H9 (cell line): ENCODE data around the gene HOXB8. TPM values are rescaled to one million over a fixed set of nuclear protein-coding genes. Genes with fewer than 3 reads are reported as not detected.

ENCODE experiments used
- DNase-seq: peaks from one replicate; pipeline ENCODE4 v3.0.0-alpha.2; 2017
- H2AFZ ChIP-seq: one replicate; pipeline ENCODE4 v1.6.1; 2013; ENCODE audit warnings: mild to moderate bottlenecking, low read length, control low read depth, moderate library complexity
- H2AK5ac ChIP-seq: 2 replicates; pipeline ENCODE4 v1.6.1; 2013; ENCODE audit warnings: low read length, control low read depth, mixed read lengths; ENCODE audit not compliant: insufficient read length
- H2BK120ac ChIP-seq: one replicate; pipeline ENCODE4 v1.6.1; 2013; ENCODE audit warnings: low read depth, mild to moderate bottlenecking, low read length, control low read depth, inconsistent platforms; ENCODE audit not compliant: poor library complexity, severe bottlenecking
- H2BK12ac ChIP-seq: 2 replicates; pipeline ENCODE4 v1.6.1; 2013; ENCODE audit warnings: low read length, control low read depth, mixed read lengths, low read depth; ENCODE audit not compliant: insufficient read length
- H2BK15ac ChIP-seq: 2 replicates; pipeline ENCODE4 v1.6.1; 2013; ENCODE audit warnings: low read depth, low read length, control low read depth
- H2BK20ac ChIP-seq: one replicate; pipeline ENCODE4 v1.6.1; 2013; ENCODE audit warnings: low read depth, mild to moderate bottlenecking, low read length, control low read depth, inconsistent platforms; ENCODE audit not compliant: poor library complexity, severe bottlenecking
- H2BK5ac ChIP-seq: 2 replicates; pipeline ENCODE4 v1.6.1; 2013; ENCODE audit warnings: low read length, control low read depth, mixed read lengths; ENCODE audit not compliant: insufficient read length
- H3K14ac ChIP-seq: 2 replicates; pipeline ENCODE4 v1.6.1; 2013; ENCODE audit warnings: low read length, control low read depth; ENCODE audit not compliant: insufficient read depth
- H3K18ac ChIP-seq: 2 replicates; pipeline ENCODE4 v1.6.1; 2013; ENCODE audit warnings: low read depth, mild to moderate bottlenecking, mixed read lengths, low read length, control low read depth; ENCODE audit not compliant: insufficient read length
- H3K23ac ChIP-seq: 2 replicates; pipeline ENCODE4 v1.6.1; 2013; ENCODE audit warnings: low read length, control low read depth, mixed read lengths, low read depth; ENCODE audit not compliant: insufficient read length
- H3K23me2 ChIP-seq: 2 replicates; pipeline ENCODE4 v1.6.1; 2013; ENCODE audit warnings: low read depth, mild to moderate bottlenecking, mixed read lengths, low read length, control low read depth; ENCODE audit not compliant: insufficient read length, poor library complexity, severe bottlenecking
- H3K27ac ChIP-seq: 2 replicates; pipeline ENCODE4 v1.5.1; 2013; ENCODE audit warnings: low read length, control low read depth, mixed read lengths, low read depth; ENCODE audit not compliant: insufficient read length
- H3K27me3 ChIP-seq: 2 replicates; pipeline ENCODE4 v1.6.1; 2013; ENCODE audit warnings: low read length, control low read depth, inconsistent platforms; ENCODE audit not compliant: insufficient read depth
- H3K4ac ChIP-seq: 2 replicates; pipeline ENCODE4 v1.6.1; 2013; ENCODE audit warnings: low read depth, mild to moderate bottlenecking, control low read depth, inconsistent platforms, low read length, moderate library complexity
- H3K4me1 ChIP-seq: 2 replicates; pipeline ENCODE4 v1.6.1; 2013; ENCODE audit warnings: low read length, control low read depth, inconsistent platforms; ENCODE audit not compliant: insufficient read depth
- H3K4me2 ChIP-seq: 2 replicates; pipeline ENCODE4 v1.6.1; 2013; ENCODE audit warnings: low read length, control low read depth, mixed read lengths; ENCODE audit not compliant: insufficient read length, insufficient read depth
- H3K56ac ChIP-seq: 2 replicates; pipeline ENCODE4 v1.6.1; 2013; ENCODE audit warnings: low read depth, mild to moderate bottlenecking, mixed read lengths, low read length, control low read depth; ENCODE audit not compliant: insufficient read length
- H3K79me1 ChIP-seq: 2 replicates; pipeline ENCODE4 v1.6.1; 2013; ENCODE audit warnings: low read depth, mild to moderate bottlenecking, moderate library complexity, low read length, control low read depth, inconsistent platforms; ENCODE audit not compliant: insufficient read depth, poor library complexity, severe bottlenecking
- H3K79me2 ChIP-seq: 2 replicates; pipeline ENCODE4 v1.6.1; 2013; ENCODE audit warnings: low read length, control low read depth, inconsistent platforms; ENCODE audit not compliant: insufficient read depth
- H3K9ac ChIP-seq: 2 replicates; pipeline ENCODE4 v1.6.1; 2013; ENCODE audit warnings: low read length, control low read depth, mixed read lengths; ENCODE audit not compliant: insufficient read length; ENCODE audit errors: extremely low read depth
- H3K9me3 ChIP-seq: one replicate; pipeline ENCODE4 v1.6.1; 2013; ENCODE audit warnings: low read depth, low read length, inconsistent platforms; ENCODE audit not compliant: control insufficient read depth
- H3T11ph ChIP-seq: one replicate; pipeline ENCODE4 v1.6.1; 2013; ENCODE audit warnings: mild to moderate bottlenecking, low read length, control low read depth, inconsistent platforms
- H4K20me1 ChIP-seq: one replicate; pipeline ENCODE4 v1.6.1; 2013; ENCODE audit not compliant: control insufficient read depth, insufficient read length, insufficient read depth
- H4K5ac ChIP-seq: 2 replicates; pipeline ENCODE4 v1.6.1; 2013; ENCODE audit warnings: low read depth, mild to moderate bottlenecking, mixed read lengths, low read length, control low read depth; ENCODE audit not compliant: insufficient read length
- H4K8ac ChIP-seq: replicated peaks from 2 replicates; pipeline ENCODE4 v1.6.1; 2013; ENCODE audit warnings: low read length, control low read depth, mixed read lengths, low read depth; ENCODE audit not compliant: insufficient read length
- H4K91ac ChIP-seq: 2 replicates; pipeline ENCODE4 v1.6.1; 2013; ENCODE audit warnings: low read depth, mild to moderate bottlenecking, moderate library complexity, mixed read lengths, low read length, control low read depth; ENCODE audit not compliant: insufficient read length
- H3K27ac Mint-ChIP-seq, 3 experiments: 2 replicates in 2 of 3; 3 replicates in 1 of 3; pipeline ENCODE4 v1.8.0; 2020 to 2021; ENCODE audit warnings: mixed read lengths in 3 of 3, mild to moderate bottlenecking in 1 of 3, moderate library complexity in 1 of 3
- H3K27me3 Mint-ChIP-seq: 2 replicates; pipeline ENCODE4 v1.8.0; 2021; ENCODE audit warnings: low read depth, mild to moderate bottlenecking, moderate library complexity, mixed read lengths
- H3K36me3 Mint-ChIP-seq, 3 experiments: 2 replicates in 2 of 3; 3 replicates in 1 of 3; pipeline ENCODE4 v1.8.0; 2020 to 2021; ENCODE audit warnings: low read depth in 3 of 3, mixed read lengths in 3 of 3; ENCODE audit not compliant: insufficient read depth in 1 of 3
- H3K4me1 Mint-ChIP-seq, 2 experiments: 2 replicates each; pipeline ENCODE4 v1.8.0; 2020; ENCODE audit warnings: mixed read lengths in 2 of 2
- H3K4me3 Mint-ChIP-seq, 2 experiments: 2 replicates in 1 of 2; 3 replicates in 1 of 2; pipeline ENCODE4 v1.8.0; 2020 to 2021; ENCODE audit warnings: mild to moderate bottlenecking in 2 of 2, mixed read lengths in 2 of 2, moderate library complexity in 1 of 2
- H3K9me3 Mint-ChIP-seq, 2 experiments: 2 replicates in 1 of 2; 3 replicates in 1 of 2; pipeline ENCODE4 v1.8.0; 2020; ENCODE audit warnings: mild to moderate bottlenecking in 2 of 2, mixed read lengths in 2 of 2, moderate library complexity in 1 of 2
- CTCF ChIP-seq: fragments of 200-600 bp; sonication (generic); conservative IDR thresholded peaks from 3 replicates; pipeline ENCODE4 v1.8.0; 2021; ENCODE audit warnings: antibody characterized with exemption, mild to moderate bottlenecking
- WGBS: extraction: QIAGEN DNeasy Blood & Tissue Kit; methylation state at CpG from one replicate; pipeline ENCODE4 v1.1.7; 2013; ENCODE audit warnings: missing lambda C conversion rate, low lambda C conversion rate, mixed read lengths; ENCODE audit not compliant: insufficient read length; ENCODE audit errors: extremely low coverage; 5-methylcytosine and 5-hydroxymethylcytosine counted together
- total RNA-seq: library from RNA; stranded (reverse); gene quantifications from 2 replicates; pipeline ENCODE4 v1.2.1, GENCODE V29; 2021

HOXB8 gene
- total RNA-seq, 1 experiment from 2014 or later: not detected

- peaks cover 99% of the 10 kb centered on the region for H3K27me3 ChIP-seq
- no peak within 1 kb of the TSS for H3K14ac ChIP-seq
- H3K79me2 ChIP-seq: no peaks in the 10 kb centered on the region
- no peak within 1 kb of the TSS for H2AK5ac ChIP-seq
- H4K20me1 ChIP-seq: no peaks in the 10 kb centered on the region
- no peak within 1 kb of the TSS for H2BK120ac ChIP-seq
- H4K91ac ChIP-seq: no peak within 1 kb of the TSS
- H3K18ac ChIP-seq: no peak within 1 kb of the TSS
- no peak within 1 kb of the TSS for H3K27ac ChIP-seq
- H2AFZ ChIP-seq: no peak within 1 kb of the TSS
- no peak within 1 kb of the TSS for H2BK12ac ChIP-seq
- no CpG with 5 or more reads among the region's 23 CpGs for WGBS
- no peak within 1 kb of the TSS for H2BK5ac ChIP-seq
- Mint-ChIP-seq H3K36me3 (no peaks in the 10 kb centered on the region), H3K27ac (no peak within 1 kb of the TSS), H3K4me3 (0 out of 5 replicates have a peak within 1 kb of the TSS, but pooled peaks of 1 of the 2 experiments have one; percentile 35), H3K27me3 (peaks cover 100% of the 10 kb centered on the region), H3K4me1 (peaks cover 11 to 26% of the 10 kb centered on the region in 2 experiments), H3K9me3 (peaks cover 6 to 7% of the 10 kb centered on the region in 2 experiments; a peak in 3 of 5 replicates)
- no peak for DNase-seq
- H3K4me2 ChIP-seq: no peak within 1 kb of the TSS
- no peak within 1 kb of the TSS for H4K8ac ChIP-seq
- no peak within 1 kb of the TSS for H2BK20ac ChIP-seq
- no peaks in the 10 kb centered on the region for H3K4me1 ChIP-seq
- peaks cover 3% of the 10 kb centered on the region for H3K23me2 ChIP-seq
- H3K4ac ChIP-seq: no peak within 1 kb of the TSS
- H3K23ac ChIP-seq: no peak within 1 kb of the TSS
- no peak for TF ChIP-seq CTCF
- no peaks in the 10 kb centered on the region for H3K9me3 ChIP-seq
- H3K56ac ChIP-seq: no peak within 1 kb of the TSS
- H2BK15ac ChIP-seq: no peak within 1 kb of the TSS
- H4K5ac ChIP-seq: no peak within 1 kb of the TSS
- H3K79me1 ChIP-seq: no peaks in the 10 kb centered on the region
- H3T11ph ChIP-seq: no peak within 1 kb of the TSS
- H3K9ac ChIP-seq: no peak within 1 kb of the TSS
Observed at GRCh38 chr17:48589831-48590606, 25.1 kb downstream of the HOXB8 start, which contains the start of gene HOXB3. HOXB3 (minus strand) TSS chr17:48590241; CDS start chr17:48552474, 37,767 bp downstream.
